ENCODE data around the gene EXOC6B.

EXOC6B gene

GRCh38 chr2:72148837-72149555 is 676.8 kb downstream of the EXOC6B start:
- Histone ChIP-seq H3K4me3 (ENCODE audit: low read depth, low read length) (peak overlapping the region; percentile 39), H3K27ac (ENCODE audit: extremely low read depth, low read depth, low read length) (peak overlapping the region; percentile 41; the same call in 1 of the 2 replicates), H3K4me1 (ENCODE audit: control insufficient read depth, insufficient read depth, low read length) (peaks cover 11% of the 10 kb centered on the region), H3K9me3 (ENCODE audit: control insufficient read depth, insufficient read depth, low read depth, low read length) (no peaks in the 10 kb centered on the region), H3K36me3 (ENCODE audit: control insufficient read depth in 2 of 2, insufficient read depth in 1 of 2, low read length in 2 of 2) (no peaks in the 10 kb centered on the region)
- ChIA-PET CTCF (interaction anchor here (0.5 to 6.4 kb wide), 11 partner anchors 11 to 618 kb away, joined by 3 to 103 read pairs (median 7); no protein-coding TSS in a partner anchor), POLR2A (interaction anchor here (0.6 to 1.7 kb wide), 3 partner anchors 11 to 111 kb away, joined by 3 to 5 read pairs (median 3); no protein-coding TSS in a partner anchor)
- TF ChIP-seq ZNF510 (tag by site-specific recombination; IDR thresholded peaks at IDR 0.05; ENCODE audit: insufficient replicate concordance) (no peak), KLF10 (tag by site-specific recombination; IDR thresholded peaks at IDR 0.05) (no peak), ZNF24 (tag by site-specific recombination; IDR thresholded peaks at IDR 0.05) (no peak), ZNF366 (tag by site-specific recombination; conservative IDR thresholded peaks at IDR 0.05) (no peak; the same call in 1 of the 2 replicates), ZNF10 (tag by site-specific recombination; IDR thresholded peaks at IDR 0.05) (no peak), ZFHX2 (tag by site-specific recombination; conservative IDR thresholded peaks at IDR 0.05) (peak; percentile 99), ZNF423 (tag by site-specific recombination; IDR thresholded peaks at IDR 0.05) (no peak), HIC1 (tag by site-specific recombination; IDR thresholded peaks at IDR 0.05) (no peak), SP2 (tag by site-specific recombination; IDR thresholded peaks at IDR 0.05) (peak; percentile 32; the same call in 1 of the 2 replicates), ZNF621 (tag by site-specific recombination; IDR thresholded peaks at IDR 0.05) (no peak), ZNF140 (tag by site-specific recombination; IDR thresholded peaks at IDR 0.05) (no peak), TCF7L2 (IDR thresholded peaks at IDR 0.05; ENCODE audit: borderline replicate concordance, low read depth, low read length) (no peak), ZNF335 (tag by site-specific recombination; conservative IDR thresholded peaks at IDR 0.05) (peak; percentile 86), HOXD13 (CRISPR knock-in tag; IDR thresholded peaks at IDR 0.05; ENCODE audit: borderline replicate concordance) (no peak), ZFP3 (tag by site-specific recombination; IDR thresholded peaks at IDR 0.05; ENCODE audit: low read depth) (no peak), GLIS1 (tag by site-specific recombination; IDR thresholded peaks at IDR 0.05) (peak; percentile 19; the same call in 1 of the 2 replicates), CTCF (tag by site-specific recombination; IDR thresholded peaks at IDR 0.05) (no peak), ZNF433 (tag by site-specific recombination; IDR thresholded peaks at IDR 0.05; ENCODE audit: low read depth) (no peak), GLIS2 (tag by site-specific recombination; IDR thresholded peaks at IDR 0.05) (peak; percentile 36; the same call in 1 of the 2 replicates), ZNF473 (tag by site-specific recombination; IDR thresholded peaks at IDR 0.05) (no peak), ZNF707 (tag by site-specific recombination; IDR thresholded peaks at IDR 0.05) (no peak), ZBTB17 (tag by site-specific recombination; IDR thresholded peaks at IDR 0.05) (peak; percentile 27; the same call in 1 of the 2 replicates), RBAK (tag by site-specific recombination; IDR thresholded peaks at IDR 0.05) (no peak), ZNF184 (tag by site-specific recombination; IDR thresholded peaks at IDR 0.05) (no peak)
- TF ChIP-seq, protein P1, sequence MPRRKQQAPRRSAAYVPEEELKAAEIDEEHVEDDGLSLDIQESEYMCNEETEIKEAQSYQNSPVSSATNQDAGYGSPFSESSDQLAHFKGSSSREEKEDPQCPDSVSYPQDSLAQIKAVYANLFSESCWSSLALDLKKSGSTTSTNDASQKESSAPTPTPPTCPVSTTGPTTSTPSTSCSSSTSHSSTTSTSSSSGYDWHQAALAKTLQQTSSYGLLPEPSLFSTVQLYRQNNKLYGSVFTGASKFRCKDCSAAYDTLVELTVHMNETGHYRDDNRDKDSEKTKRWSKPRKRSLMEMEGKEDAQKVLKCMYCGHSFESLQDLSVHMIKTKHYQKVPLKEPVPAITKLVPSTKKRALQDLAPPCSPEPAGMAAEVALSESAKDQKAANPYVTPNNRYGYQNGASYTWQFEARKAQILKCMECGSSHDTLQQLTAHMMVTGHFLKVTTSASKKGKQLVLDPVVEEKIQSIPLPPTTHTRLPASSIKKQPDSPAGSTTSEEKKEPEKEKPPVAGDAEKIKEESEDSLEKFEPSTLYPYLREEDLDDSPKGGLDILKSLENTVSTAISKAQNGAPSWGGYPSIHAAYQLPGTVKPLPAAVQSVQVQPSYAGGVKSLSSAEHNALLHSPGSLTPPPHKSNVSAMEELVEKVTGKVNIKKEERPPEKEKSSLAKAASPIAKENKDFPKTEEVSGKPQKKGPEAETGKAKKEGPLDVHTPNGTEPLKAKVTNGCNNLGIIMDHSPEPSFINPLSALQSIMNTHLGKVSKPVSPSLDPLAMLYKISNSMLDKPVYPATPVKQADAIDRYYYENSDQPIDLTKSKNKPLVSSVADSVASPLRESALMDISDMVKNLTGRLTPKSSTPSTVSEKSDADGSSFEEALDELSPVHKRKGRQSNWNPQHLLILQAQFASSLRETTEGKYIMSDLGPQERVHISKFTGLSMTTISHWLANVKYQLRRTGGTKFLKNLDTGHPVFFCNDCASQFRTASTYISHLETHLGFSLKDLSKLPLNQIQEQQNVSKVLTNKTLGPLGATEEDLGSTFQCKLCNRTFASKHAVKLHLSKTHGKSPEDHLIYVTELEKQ (tag by site-specific recombination; IDR thresholded peaks at IDR 0.05; ENCODE audit: borderline replicate concordance) = no peak
- TF ChIP-seq, protein P2, sequence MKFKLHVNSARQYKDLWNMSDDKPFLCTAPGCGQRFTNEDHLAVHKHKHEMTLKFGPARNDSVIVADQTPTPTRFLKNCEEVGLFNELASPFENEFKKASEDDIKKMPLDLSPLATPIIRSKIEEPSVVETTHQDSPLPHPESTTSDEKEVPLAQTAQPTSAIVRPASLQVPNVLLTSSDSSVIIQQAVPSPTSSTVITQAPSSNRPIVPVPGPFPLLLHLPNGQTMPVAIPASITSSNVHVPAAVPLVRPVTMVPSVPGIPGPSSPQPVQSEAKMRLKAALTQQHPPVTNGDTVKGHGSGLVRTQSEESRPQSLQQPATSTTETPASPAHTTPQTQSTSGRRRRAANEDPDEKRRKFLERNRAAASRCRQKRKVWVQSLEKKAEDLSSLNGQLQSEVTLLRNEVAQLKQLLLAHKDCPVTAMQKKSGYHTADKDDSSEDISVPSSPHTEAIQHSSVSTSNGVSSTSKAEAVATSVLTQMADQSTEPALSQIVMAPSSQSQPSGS (tag by site-specific recombination; IDR thresholded peaks at IDR 0.05; ENCODE audit: low read depth) = no peak
- TF ChIP-seq, protein P3, sequence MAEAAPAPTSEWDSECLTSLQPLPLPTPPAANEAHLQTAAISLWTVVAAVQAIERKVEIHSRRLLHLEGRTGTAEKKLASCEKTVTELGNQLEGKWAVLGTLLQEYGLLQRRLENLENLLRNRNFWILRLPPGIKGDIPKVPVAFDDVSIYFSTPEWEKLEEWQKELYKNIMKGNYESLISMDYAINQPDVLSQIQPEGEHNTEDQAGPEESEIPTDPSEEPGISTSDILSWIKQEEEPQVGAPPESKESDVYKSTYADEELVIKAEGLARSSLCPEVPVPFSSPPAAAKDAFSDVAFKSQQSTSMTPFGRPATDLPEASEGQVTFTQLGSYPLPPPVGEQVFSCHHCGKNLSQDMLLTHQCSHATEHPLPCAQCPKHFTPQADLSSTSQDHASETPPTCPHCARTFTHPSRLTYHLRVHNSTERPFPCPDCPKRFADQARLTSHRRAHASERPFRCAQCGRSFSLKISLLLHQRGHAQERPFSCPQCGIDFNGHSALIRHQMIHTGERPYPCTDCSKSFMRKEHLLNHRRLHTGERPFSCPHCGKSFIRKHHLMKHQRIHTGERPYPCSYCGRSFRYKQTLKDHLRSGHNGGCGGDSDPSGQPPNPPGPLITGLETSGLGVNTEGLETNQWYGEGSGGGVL (tag by site-specific recombination; IDR thresholded peaks at IDR 0.05) = peak; percentile 34; the same call in 1 of the 2 replicates
